Astrocyte of the spinal cord (primary cell): ENCODE data around the gene NOB1.

Experiments
- DNase-seq: peaks from one replicate; pipeline ENCODE4 v3.0.0; 2011; ENCODE audit warnings: low read depth, low spot score
- H3K4me3 ChIP-seq: 2 replicates; pipeline ENCODE4 v1.5.1; 2011; ENCODE audit warnings: low read depth, mild to moderate bottlenecking, low read length, moderate library complexity
- in situ Hi-C: cut with HindIII; loops from 2 replicates; pipeline ENCODE4 v1.10.0; 2017; ENCODE audit warnings: low sequenced_read_pairs
- TF ChIP-seq, protein P1 (sequence below): IDR thresholded peaks from 2 replicates; pipeline ENCODE4 v1.5.1; 2012; ENCODE audit warnings: low read depth, mild to moderate bottlenecking, low read length, inconsistent platforms

The NOB1 gene

GRCh38 chr16:69724414-69724873 is 30.3 kb downstream of the NOB1 start:
- no peak for DNase-seq
- H3K4me3 ChIP-seq = no peak overlapping the region
- TF ChIP-seq, protein P1, sequence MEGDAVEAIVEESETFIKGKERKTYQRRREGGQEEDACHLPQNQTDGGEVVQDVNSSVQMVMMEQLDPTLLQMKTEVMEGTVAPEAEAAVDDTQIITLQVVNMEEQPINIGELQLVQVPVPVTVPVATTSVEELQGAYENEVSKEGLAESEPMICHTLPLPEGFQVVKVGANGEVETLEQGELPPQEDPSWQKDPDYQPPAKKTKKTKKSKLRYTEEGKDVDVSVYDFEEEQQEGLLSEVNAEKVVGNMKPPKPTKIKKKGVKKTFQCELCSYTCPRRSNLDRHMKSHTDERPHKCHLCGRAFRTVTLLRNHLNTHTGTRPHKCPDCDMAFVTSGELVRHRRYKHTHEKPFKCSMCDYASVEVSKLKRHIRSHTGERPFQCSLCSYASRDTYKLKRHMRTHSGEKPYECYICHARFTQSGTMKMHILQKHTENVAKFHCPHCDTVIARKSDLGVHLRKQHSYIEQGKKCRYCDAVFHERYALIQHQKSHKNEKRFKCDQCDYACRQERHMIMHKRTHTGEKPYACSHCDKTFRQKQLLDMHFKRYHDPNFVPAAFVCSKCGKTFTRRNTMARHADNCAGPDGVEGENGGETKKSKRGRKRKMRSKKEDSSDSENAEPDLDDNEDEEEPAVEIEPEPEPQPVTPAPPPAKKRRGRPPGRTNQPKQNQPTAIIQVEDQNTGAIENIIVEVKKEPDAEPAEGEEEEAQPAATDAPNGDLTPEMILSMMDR = no peak
- in situ Hi-C loops = no loop called here

GRCh38 chr16:69721441-69721957 is 33.2 kb downstream of the NOB1 start:
- TF ChIP-seq, protein P1 = no peak
- in situ Hi-C loops = no loop called here
- DNase-seq = no peak
- no peak overlapping the region for H3K4me3 ChIP-seq

- in situ Hi-C loops = no loop called here
- no peak overlapping the region for H3K4me3 ChIP-seq
- TF ChIP-seq, protein P1 = no peak
- no peak for DNase-seq
Observed at GRCh38 chr16:69720822-69721430, 33.8 kb downstream of the NOB1 start.

GRCh38 chr16:69718111-69718764 is 36.5 kb downstream of the NOB1 start:
- no peak for DNase-seq
- H3K4me3 ChIP-seq = no peak overlapping the region
- in situ Hi-C loops = no loop called here

DNA sequence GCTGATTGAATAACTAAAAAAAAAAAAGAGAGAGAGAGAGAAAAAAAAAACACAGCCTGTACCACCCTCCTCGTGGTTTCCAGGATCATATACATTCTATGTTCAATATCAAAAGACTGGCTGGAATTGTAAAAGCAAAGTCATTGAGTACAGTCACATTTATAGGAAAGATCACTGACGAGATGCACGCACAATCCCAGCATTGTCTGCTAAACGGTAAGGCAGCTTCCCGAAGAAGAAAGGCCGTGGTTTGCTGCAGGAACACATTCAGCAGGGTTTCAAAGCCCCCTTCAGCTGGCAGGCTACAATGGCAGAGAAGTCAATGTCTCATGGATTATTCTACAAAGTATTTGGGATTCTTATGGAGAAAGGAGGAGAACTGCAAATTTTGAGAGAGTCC is 37.7 kb downstream of the NOB1 start:
- no peak for DNase-seq
- TF ChIP-seq, protein P1 = no peak
- no peak overlapping the region for H3K4me3 ChIP-seq
- in situ Hi-C loops = no loop called here

More at GRCh38 chr16:69718111-69718764, 36.5 kb downstream of the NOB1 start:
- TF ChIP-seq, protein P1 = no peak

DNA sequence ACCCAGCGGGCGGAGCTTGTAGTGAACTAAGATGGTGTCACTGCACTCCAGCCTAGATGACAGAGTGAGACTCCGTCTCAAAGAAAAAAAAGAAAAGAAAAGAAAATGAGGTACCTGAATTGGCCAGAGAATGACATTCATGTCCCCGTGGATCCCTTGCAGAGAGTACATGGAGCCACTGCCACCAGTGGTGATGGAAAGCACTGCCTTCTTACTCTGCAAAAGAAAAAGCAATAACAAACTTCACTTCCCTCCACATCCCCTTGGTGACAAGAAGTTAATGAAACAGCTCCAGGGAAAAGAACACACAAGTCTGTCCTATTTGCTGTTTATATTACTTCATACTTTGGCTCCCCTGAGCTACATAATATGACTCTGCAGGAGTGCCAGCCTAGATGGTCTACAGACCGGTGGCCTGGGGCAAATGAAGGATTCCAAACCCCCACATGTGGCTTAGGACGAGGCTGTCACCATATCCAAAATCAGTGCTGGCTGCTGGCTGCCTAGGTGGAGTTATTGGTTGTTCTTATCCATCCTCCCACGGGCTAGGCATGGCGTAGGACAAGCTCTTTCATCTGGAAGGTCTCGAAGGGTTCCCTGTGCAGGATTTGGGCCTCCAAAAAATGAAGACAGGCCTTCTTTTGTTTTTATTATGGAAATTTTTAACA is 41.7 kb downstream of the NOB1 start:
- TF ChIP-seq, protein P1 = no peak
- H3K4me3 ChIP-seq = no peak overlapping the region
- DNase-seq = no peak

More for the DNA sequence above, 41.7 kb downstream of the NOB1 start:
- in situ Hi-C loops = no loop called here
